Measurements from ENCODE around the gene ODF2.

The ODF2 gene

DNA sequence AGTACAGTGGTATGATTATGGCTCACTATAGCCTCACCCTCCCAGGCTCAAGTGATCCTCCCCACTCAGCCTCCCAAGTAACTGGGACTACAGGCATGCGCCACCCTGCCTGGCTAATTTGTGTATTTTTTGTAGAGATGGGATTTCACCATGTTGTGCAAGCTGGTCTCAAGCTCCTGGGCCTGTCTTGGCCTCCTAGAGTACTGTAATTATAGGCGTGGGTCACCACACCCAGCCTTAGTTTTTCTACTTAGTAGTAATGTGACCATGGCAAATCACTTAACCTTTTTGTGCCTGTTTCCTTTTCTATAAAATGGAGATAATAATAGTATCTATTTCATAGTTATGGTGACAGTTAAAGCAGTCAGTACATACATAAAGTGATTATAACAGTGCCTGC lies 70.9 kb downstream of the ODF2 start:
- DNase-seq (ENCODE audit: low read depth in 2 of 2): no peak
- TF ChIP-seq, protein P1, sequence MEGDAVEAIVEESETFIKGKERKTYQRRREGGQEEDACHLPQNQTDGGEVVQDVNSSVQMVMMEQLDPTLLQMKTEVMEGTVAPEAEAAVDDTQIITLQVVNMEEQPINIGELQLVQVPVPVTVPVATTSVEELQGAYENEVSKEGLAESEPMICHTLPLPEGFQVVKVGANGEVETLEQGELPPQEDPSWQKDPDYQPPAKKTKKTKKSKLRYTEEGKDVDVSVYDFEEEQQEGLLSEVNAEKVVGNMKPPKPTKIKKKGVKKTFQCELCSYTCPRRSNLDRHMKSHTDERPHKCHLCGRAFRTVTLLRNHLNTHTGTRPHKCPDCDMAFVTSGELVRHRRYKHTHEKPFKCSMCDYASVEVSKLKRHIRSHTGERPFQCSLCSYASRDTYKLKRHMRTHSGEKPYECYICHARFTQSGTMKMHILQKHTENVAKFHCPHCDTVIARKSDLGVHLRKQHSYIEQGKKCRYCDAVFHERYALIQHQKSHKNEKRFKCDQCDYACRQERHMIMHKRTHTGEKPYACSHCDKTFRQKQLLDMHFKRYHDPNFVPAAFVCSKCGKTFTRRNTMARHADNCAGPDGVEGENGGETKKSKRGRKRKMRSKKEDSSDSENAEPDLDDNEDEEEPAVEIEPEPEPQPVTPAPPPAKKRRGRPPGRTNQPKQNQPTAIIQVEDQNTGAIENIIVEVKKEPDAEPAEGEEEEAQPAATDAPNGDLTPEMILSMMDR (IDR thresholded peaks at IDR 0.05; ENCODE audit: low read depth, low read length): no peak

DNA sequence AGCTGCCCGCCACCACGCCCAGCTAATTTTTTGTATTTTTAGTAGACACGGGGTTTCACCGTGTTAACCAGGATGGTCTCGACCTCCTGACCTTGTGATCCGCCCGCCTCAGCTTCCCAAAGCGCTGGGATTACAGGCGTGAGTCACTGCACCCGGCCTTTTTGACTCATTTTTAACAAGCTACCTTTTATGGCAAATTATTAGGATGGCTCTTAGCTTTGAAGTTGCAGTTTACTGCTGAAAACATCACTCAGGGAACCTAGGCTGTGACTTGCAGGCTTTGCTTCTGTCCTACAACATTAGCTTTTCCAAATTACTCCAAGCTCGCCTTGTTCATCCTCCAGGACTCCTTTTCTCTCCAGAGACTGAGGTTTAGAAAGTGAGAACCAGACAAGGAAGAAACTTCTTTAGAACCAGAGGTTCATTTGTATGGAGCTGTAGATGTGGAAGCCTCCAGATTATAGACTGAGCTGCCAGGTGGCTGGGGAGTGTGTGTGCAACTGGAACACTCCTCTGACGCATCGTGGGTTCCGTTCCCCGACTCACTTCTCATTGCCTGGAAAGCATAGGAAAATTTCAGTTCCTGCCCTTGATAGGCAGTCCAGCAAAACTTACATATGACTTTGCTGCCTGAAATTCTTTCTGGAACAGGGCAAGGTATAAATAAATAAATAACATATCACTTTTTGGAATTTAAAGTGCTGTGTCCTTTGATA lies 72.8 kb downstream of the ODF2 start:
- DNase-seq (ENCODE audit: low read depth in 2 of 2): peak in 1 of 2 donors; percentile 47
- H3K4me3 ChIP-seq (replicated peaks in 1 of 2; ENCODE audit: low read depth in 2 of 2, low read length in 2 of 2): no peak overlapping the region
- TF ChIP-seq, protein P1 (IDR thresholded peaks at IDR 0.05; ENCODE audit: low read depth, low read length): no peak

More for the DNA sequence above, 70.9 kb downstream of the ODF2 start:
- H3K4me3 ChIP-seq (replicated peaks in 1 of 2; ENCODE audit: low read depth in 2 of 2, low read length in 2 of 2): no peak overlapping the region

DNA sequence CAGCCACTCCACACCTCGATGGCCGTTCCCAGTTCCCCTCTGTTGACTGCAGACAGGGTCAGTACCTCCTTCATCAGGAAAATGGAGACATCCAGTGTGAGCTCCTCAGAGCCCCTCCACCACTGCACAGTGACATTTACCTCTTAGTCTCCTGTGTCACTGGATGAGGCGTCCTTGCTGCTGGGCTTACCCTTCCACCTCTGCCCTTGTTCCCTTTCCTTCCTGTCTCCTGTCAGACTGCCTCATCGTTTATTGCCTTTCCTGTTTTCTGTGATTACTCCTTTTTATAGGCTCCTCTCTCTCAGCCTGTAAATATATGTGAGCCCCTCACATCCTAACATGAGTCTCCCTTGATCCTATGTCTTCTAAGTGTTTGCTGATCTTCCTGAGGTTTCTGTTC lies 73.4 kb downstream of the ODF2 start:
- DNase-seq (ENCODE audit: low read depth in 2 of 2): no peak
- TF ChIP-seq, protein P1 (IDR thresholded peaks at IDR 0.05; ENCODE audit: low read depth, low read length): no peak
- no peak overlapping the region for H3K4me3 ChIP-seq (replicated peaks in 1 of 2; ENCODE audit: low read depth in 2 of 2, low read length in 2 of 2)

DNA sequence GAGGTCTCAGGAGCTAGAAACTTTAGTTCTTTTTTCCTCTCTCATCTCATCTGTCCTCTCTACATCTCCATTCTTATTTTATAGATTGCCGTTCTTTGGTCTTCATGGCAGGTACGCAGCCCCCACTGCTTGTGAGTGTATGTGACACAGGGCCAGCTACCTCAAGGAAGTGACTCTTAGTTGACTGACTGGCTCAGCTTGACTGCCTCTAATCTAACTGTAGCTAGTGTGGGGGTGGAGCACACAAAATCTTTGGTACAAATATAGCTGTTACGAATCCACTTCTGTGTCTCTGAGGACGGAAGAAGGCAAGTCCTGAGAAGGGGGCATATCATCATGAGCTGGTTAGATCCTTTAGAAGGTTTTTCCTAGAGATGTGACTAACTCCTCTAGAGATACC lies 76.8 kb downstream of the ODF2 start:
- no peak overlapping the region for H3K4me3 ChIP-seq (replicated peaks in 1 of 2; ENCODE audit: low read depth in 2 of 2, low read length in 2 of 2)
- TF ChIP-seq, protein P1 (IDR thresholded peaks at IDR 0.05; ENCODE audit: low read depth, low read length): no peak
- no peak for DNase-seq (ENCODE audit: low read depth in 2 of 2)

DNA sequence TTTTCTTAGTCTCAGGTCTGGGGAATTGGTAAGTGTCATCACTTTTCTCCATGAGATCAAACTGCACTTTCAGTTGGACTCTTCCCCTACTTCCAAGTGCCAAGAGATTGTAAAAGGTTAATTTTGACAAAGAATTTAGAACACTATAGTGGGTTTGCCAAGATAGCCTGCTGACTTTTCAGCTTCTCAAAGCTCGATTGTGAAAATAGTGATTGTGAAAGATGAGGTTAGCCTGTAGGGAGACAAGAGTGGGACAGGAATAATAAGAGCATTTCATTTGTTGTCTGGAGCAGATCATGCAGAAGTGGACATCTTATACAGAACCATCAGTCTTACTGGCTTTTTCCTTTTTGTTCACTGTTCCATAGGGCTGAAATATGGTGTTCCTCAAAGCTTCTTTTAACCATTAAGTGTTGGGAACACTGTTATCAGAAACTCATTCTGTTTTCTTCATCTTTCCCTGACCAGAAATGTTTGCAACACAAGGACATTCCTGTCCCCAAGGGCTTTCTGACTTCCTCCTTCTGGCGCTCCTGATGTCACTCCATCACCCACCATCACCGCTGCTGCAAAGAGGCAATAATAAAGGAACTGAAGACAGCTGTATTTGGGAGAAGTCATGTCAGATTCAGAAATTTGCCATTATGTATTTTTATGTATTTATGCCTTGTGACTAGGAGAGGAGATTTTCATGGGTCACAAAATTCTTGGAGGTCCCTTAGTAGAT lies 85.0 kb downstream of the ODF2 start:
- peak in 1 of 2 donors; percentile 39 for DNase-seq (ENCODE audit: low read depth in 2 of 2)
- TF ChIP-seq, protein P1 (IDR thresholded peaks at IDR 0.05; ENCODE audit: low read depth, low read length): no peak
- H3K4me3 ChIP-seq (replicated peaks in 1 of 2; ENCODE audit: low read depth in 2 of 2, low read length in 2 of 2): no peak overlapping the region

DNA sequence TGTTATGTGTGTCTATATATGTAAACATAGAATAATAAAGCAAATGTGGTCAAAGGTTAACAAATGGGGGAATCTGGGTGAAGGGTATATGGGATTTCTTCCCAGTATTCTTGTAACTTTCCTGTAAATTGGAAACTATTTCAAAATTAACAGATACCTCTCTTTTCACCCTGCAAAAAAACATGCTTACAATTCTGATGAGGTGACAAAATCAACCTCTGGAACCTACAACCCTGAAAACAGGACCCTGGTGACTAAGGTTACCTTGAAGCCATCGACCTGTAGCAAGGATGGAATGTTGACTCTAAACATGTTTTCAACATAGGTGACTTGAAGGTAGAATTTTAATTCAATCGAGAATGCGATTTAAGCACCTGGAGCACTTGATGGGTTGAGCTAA lies 90.7 kb downstream of the ODF2 start:
- TF ChIP-seq, protein P1 (IDR thresholded peaks at IDR 0.05; ENCODE audit: low read depth, low read length): no peak
- DNase-seq (ENCODE audit: low read depth in 2 of 2): no peak
- no peak overlapping the region for H3K4me3 ChIP-seq (replicated peaks in 1 of 2; ENCODE audit: low read depth in 2 of 2, low read length in 2 of 2)

Measured in cardiac fibroblast (primary cell).